Left forelimb (tissue), 1 donor: Measurements from ENCODE around the gene TFAP2B.

Source experiments
- DNase-seq: peaks from one replicate; pipeline ENCODE4 v3.0.0-alpha.2; 2018; ENCODE audit warnings: low spot score

The TFAP2B gene

DNA sequence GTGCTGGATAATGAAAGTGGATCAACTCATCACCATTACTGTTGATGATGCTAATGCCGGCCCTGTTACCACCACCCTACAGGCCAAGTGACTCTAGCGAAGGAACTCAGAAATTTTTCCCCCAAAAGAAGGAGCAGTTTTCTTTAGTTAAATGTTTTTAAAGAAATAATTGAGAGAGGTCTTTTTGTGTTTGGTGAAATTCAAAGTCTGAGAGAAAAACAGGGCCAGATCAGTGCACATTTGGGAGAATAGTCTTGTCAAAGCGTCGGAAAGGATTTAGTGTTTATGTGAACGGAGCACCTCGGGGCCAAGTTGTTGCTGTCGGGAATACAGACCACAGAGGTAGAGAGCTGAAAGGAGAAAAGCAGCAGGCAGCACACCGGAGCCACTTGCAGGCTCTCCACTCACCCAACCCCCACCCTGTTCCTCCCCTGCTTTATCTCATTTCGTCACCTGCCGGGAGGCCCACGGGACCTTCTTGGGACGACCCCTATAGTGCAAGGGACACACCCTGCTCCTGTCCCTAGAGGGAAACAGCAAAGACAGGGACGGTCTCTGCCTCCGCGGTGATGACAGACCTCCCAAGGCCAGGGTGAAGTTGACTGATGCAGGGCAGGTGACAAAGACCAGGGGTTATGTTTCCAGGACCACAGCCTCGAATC is 6.8 kb downstream of the TFAP2B start:
- DNase-seq, result no peak

DNA sequence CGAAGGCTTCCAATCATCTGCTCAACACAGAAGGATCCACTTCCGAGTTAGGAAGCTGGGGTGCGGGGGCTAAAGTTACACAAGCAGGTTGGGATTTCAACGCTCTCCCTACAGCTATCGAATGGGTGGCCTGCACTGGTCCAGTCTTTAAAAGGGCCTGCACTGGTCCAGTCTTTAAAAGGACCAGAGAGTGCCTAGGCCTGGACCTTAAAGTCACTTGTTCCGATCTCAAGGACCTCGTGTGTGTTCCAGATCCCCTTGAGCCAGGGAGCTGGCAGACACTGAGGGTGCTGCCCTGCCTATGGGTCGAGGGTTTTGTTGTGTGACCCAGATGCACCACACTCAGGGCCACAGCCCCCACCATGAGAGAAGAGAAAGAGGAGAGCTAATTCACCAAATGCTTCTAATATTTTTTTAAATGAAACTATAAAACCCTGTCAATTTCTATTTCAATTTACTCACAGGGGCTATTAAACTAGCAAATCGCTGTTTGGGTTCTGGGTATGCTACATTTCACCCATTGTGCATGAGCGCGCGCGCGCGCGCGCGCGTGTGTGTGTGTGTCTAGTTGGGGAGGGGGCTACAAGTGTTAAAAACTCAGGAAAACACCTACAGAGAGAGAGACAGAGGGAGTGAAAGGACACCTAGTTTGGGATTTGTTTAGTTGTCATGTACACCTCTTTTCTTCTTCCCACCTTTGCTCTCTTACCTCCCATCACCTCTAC is 7.5 kb downstream of the TFAP2B start:
- no peak for DNase-seq

DNA sequence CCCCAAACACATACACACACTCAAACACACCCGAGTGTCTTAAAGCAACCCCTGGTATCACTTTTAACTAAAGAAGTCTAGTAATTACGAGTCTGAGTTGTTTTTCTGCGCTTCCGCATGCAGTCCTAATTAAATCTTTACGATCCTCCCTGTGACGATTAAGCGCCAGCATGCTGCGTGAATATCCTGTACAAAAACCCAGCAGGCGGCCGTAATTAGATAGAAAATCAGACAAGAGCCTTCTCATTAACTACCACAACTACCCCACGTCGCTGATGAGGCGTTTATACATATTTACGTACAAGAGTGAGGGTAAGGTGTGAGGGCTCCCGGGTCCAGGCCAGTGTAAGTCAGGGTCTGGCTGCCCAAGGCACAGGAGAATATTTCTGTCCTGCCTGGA is 8.1 kb downstream of the TFAP2B start:
- DNase-seq, result no peak

DNA sequence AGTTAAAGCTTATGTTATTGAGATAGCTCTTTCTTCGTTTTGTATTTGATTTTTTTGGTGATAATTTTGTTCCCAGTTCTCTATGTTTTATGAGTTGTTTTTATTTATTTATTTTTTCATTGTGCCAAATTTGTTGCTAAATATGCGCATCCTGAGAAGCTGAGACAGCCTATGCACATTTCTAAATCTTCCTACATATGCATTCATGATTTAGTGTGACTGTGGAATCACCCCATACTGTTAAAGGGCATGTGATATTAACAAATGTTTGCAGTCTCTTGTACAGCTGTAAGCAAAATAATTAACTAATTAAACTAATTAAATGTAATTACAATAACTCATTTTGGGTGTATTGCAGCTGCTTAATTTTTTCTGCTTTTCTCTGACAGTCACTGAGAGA is 10.4 kb downstream of the TFAP2B start:
- DNase-seq, result no peak

DNA sequence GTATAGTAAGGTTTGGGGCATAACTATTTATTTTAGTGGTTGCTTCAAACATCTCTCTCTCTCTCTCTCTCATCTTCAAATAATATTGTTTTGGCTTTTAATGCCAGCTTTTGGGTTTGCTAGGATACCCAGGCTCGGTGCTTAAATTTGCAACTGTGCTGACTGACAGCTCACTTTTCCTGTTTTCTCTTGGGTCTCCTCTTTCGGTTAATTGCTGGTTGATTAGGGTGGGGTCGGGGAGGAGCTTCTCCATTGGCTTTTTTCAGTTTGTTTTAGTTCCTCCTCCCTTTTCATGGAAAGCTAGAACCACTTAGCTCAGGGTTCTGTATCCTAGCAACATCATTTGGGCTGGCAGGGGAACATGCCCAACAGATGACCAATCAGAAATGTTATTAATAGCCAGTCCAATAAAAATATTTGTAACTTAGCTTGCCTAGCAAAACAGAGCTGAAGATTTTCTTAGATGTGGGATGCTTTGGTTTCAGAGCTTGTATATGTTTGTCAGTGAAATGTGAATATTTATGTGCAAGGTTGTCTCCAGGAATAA is 11.3 kb downstream of the TFAP2B start:
- no peak for DNase-seq

DNA sequence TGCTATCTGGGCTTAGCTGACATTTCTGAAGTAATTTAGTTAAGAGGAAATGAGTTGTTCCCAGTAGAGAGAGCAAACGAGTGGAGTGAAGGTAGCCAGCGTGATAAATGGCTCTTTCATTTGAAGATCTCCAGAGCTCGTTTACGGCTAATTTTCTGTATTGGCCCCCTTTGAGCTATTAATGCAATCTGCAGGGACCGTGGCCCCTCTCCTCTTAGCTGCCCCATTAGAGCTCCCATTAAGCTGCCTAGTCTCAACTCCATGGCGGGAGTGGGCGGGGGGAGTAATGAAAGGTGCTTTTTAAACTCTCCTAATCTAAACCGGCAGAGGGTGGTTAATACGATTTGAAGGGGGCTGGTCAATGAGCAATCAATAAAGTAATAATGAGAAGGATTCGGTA is 12.5 kb downstream of the TFAP2B start:
- DNase-seq, result no peak

DNA sequence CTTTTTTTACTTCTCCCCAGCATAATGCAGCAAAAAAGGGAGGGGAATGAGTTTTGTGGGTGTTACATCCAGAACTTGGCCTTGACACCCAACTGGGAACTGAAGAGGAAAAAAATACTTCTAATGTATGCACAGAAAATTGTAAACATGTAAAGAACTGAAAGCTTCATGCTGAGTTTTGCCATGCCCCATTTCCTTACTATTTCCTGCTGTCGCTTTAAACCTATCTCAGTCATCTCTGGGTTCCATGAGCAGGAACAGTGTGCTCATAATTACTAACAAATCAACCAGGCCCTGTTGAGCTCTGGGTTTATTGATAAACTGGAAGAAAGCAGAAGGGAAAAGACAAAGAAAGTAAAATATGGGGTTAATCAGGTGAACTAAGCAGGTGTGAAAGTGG is 14.2 kb downstream of the TFAP2B start:
- DNase-seq, result no peak

DNA sequence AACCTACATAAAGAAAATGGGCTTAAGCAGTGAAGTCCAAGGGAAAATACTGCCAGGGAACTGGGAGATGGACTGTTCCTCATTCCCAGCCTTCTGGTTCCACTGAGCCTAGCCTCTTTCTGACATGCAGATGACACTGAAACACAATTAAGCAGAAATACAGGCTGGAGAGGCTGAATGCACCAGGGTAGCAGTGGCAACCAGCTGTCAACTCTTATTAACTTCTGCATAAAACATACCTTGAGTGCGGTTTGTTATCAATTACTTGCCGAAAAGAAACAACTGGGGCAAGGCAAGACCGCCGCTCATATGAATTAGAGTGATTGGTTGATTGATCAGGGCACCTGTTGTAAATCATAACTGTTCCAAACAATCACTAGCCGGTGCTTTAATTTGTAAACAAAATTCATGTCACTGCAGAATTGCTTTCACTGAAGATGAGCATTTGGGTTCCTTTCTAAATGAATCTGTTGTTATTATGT is 16.3 kb downstream of the TFAP2B start:
- no peak for DNase-seq

DNA sequence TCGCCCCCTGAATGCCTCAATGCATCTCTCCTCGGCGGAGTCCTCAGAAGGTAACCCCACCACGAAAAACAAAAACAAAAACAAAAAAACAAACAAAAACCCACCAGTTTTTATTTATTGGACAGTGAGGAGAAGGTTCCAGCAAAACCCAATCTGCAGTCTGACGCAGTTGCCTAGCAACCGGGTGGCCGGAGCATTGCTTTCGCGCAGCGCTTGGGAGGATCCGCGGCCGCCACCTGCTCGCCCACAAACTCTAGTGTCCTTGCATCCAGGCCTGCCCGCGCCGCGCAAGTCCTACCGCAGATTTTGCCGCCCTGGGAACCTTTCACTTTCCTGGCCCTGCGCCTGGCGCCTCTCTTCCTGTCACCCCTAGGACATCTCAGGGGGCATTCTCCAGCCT is 17.6 kb downstream of the TFAP2B start:
- no peak for DNase-seq

DNA sequence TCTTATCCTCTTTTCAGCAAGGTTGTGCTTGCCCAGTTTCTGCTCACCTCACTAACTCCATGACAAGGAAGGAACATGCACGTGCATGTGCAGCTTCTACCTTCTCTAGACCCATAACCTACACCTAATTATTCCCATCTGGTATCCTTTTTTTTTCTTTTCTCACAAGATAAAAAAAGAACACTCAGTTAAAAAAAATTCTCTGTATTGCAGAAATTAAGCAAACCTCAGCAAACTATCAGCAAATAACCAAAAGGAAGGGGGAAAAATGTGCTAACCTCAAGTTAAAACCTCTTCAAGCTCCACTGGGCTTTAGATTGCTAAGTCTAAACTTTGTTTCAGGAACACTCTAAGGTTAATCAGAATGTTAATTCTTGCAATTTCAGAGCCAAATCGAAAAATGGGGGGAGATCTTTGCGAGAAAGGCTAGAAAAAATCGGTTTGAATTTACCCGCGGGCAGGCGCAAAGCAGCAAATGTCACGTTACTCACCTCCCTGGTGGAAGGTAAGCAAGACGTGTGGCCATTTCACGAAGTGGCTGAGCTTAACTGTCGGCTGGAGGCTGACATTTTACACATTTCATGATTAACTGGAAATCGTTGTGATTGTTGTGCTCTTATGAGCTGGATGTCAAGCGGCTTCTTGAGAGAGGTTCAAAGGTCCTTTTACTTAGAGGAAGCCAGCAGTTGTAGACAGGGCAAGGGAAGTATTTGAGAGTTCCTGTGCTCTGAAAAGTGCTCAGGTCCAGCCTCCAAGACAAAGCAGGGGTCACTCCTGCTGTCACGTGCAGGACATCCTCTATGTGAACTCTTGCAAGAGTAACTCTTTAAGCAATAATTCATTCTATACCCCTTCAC is 19.1 kb downstream of the TFAP2B start:
- DNase-seq, result no peak

DNA sequence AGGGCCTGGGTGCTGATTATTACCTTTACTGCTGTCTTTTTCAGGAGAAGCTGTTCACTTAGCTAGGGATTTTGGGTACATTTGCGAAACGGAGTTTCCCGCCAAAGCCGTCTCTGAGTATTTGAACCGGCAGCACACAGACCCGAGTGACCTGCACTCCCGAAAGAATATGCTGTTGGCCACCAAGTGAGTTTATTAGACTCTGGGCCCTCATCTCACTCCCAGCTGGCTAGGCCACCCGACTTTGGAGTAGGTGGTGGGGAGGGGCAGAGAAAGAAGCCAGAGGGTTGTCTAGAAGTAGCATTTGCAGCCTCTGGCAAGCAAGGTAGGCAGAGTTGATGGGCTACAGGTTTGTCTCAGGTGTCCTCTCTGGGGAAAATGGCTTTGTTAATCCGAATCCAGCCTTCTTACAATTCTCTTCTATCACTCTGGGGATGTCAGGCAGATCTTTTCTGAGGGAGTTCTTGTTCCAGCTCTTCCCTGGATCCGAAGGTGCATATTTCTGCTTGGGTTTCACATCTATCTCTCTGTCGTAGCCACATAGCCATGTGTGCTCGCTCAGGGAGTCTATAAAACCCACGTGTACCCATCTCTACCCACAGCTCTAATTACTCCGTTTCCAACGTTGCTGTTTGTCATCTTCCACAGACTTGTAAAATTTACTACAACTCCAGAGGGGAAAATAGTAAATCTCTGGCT is 21.6 kb downstream of the TFAP2B start:
- no peak for DNase-seq

DNA sequence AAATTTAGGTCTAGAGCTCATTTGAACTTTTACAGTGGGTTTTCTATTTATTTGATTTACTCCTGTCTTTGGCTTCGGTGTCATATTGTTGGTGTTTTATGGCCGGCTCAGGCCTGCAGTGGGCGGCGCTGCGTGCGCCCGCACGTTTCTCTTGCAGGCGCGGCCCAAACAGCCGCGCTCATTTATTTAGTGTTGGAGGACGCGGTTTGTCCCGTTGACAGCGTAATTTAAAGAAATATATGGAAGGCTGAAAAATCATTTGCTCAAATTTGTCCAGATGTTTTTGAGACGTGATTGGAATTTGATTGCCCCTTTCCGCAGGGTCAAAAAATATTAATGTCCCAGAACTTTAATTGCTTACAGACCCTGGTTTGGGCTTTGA is 22.1 kb downstream of the TFAP2B start:
- no peak for DNase-seq

DNA sequence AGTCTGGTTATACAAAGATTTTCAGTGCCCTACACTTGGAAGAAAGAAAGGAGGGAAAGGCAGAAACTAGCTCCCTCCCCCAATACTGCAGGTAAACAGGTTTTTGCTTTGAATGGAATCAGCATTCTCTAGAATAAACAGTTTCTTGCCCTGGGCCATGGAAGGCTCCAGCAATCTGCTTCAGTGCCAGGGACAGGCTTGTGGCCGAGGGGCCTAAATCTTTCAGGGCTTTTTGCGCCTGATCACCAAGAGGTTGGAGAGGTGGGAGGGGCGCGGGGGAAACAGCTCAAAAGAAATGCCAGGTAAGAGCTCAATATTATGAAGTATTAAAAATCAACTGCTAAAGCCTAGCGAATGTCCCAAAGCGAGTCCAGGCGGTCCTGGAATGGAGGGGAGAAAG is 23.8 kb downstream of the TFAP2B start:
- DNase-seq, result no peak

DNA sequence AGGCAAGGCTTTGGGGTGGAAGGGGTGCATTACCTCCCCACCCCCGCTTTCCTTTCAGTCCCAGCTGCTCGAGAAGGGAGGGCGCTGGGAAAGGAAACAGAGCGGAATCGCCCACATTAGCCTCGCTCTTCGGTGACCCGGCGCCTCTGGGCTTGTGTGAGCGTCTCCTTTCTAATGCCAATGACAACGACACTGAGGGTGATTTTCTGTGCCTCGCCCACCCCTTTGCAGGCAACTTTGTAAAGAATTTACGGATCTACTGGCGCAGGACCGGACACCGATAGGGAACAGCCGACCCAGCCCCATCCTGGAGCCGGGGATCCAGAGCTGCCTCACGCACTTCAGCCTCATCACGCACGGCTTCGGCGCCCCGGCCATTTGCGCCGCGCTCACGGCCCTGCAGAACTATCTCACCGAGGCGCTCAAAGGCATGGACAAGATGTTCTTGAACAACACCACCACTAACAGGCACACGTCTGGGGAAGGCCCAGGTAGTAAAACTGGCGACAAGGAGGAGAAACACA is 24.3 kb downstream of the TFAP2B start:
- no peak for DNase-seq

DNA sequence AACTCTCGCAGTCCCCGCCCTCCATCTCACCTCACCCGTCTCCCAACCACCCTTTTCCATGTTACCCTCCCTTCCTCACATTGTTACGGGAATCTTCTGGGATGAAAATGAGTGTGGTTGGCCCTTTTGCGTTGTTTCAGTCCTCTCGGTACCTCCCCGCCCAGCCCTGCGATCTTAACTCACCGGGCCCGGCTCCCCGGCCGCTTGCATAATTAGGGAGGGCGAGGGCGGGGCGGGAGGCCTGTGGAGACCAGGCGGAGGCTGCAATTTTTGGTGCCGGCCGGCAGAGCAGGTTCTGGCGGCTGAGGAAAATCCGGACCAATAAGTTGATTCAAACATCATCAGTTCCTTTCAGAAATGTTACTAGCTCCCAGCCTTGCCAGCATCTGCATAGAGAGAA is 25.2 kb downstream of the TFAP2B start:
- DNase-seq, result no peak

DNA sequence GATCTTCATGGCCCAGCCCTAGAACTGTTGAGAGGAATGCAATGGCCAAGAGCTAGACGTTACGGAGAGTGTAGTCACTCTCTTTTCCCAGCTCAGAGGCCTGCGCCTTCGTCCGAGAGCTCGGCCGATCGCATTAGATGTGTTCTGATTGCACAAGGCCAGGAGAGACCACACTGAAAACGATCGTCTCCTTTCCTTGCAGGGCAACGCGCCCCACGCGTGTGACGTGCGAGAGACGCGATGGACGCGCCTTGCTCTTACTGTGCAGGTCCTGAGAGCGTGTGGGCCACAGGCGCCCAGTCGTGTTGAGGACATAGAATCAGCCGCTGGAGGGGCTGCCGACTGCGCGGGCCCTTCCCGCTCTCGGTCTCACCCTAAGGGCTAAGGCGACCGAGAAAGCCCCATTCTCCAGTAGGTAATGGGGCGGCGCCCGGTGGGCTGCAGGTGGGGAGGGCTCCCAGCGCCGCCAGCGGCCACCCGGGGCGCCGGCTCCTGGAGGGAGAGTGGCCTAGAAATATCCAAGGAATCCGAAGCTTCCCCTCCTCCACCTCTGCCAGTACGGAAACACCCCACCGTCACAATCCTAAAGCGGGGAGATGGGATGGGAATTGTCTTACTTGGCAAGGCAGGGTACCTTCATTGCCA is 26.9 kb downstream of the TFAP2B start:
- no peak for DNase-seq

DNA sequence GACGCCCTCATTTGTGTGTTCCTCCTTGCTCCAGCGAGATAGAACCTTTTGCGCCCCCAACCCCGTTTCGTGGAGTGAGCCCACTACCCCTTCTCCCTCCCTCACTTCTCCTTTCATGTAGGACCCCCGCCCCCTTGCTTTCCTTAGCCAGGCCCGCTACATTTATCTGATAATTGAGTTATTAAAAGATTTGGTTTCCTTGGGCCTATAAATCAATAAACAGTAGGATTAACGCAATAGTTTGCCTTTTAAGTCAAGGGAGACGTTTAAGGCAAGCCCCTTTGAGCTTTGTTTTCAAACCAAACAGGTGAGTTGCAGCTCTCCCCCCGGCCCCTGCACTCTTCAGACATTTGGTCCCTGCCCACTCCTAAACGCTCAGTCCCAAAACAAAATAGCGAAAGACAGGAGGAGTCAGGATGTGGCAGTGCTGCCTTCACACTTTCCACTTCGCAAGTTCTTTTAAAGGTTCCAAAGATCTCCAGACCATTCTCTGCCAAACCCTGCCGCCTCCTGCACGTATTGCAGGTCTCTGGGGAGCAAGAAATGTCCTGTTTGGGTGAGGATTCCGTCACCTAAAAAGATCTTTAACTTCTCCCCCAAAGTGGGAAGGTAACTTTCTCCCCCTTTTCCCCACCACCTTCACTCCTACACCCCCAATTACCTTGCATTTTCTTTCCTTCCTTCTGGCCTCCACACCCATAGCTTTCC is 27.6 kb downstream of the TFAP2B start:
- no peak for DNase-seq

DNA sequence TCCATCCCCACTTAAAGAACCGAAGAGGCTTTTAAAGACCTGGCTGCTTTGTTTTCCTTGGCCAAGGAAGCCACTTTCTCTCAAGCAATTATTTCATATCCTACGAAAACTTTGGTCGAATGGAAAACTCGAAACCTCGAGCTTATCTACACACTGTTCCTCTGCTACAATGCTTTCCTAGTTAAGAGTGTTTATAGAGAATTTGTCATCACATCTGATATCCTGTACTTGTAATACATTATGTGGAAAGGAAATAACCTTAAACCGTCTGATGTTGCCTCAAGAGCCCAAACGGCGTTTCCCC is 28.1 kb downstream of the TFAP2B start:
- no peak for DNase-seq

DNA sequence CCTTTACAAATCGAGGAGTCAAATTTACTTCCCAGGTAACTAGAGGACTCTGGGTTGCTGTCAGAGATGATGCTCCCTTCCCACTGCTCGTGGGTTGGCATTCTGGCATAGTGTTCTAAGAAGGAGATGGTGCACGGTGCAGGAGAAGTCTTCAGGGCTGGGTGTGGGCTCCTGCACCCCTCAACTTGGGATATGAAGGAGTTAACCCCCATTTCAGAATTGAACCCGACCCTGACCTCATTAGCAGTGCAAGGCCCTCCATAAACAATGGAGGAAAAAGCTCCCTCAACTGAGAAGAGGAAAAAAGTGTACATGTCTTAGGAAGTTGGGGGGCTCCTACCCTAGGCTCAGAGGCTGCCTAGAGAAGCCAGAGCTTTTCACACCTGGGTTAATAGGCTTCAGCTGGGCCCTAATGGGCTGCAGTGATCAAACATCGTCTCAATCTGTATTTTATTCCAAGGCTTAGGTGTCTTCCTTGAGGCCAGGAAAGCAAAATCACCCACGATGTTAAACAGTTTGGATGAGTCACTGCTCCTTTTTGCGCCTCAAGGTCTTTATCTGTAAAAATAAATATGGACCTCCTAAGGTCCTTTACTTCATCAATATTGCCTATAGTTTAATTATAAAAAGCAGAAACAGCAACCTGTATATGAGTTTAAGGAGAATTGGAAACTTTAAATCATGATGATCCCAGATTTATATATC is 29.4 kb downstream of the TFAP2B start:
- no peak for DNase-seq
